ENCODE results near the gene ABCG1.

Gene ABCG1

DNA sequence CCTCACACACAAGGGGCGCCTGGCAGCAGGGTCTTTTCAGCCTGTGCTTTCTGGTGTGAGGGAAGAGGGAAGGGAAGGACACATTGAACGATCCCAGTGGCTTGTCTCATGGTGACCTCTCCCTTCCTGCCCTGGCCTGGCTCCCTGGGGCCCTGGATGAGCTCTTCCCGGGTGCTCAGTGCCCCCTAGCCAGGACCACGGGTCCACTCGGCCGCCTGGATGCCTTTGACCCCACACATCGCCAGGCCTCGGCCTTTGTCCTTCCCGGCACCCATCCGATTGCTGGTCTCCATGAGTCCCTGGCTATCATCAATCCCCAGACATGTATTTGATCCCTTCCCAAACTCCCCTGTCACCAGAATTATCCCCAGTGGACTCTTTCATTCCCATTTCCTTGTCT, 102.3 kb downstream of the ABCG1 start:
- H2AFZ ChIP-seq (ENCODE audit: low read depth): no peak overlapping the region
- H3K79me2 ChIP-seq (ENCODE audit: insufficient read depth, low read depth): no peaks in the 10 kb centered on the region

GRCh38 chr21:42321845-42322244, 102.9 kb downstream of the ABCG1 start:
- no peaks in the 10 kb centered on the region; the same call in 1 of the 2 replicates for H3K27me3 ChIP-seq (ENCODE audit: insufficient read depth, low read depth)
- no peaks in the 10 kb centered on the region for H3K79me2 ChIP-seq (ENCODE audit: insufficient read depth, low read depth)
- H3K9ac ChIP-seq: no peak overlapping the region
- no peaks in the 10 kb centered on the region for H3K36me3 ChIP-seq (ENCODE audit: insufficient read depth)
- TF ChIP-seq CTCF (conservative IDR thresholded peaks at IDR 0.05; ENCODE audit: low read depth, low read length): no peak
- no peak overlapping the region for H3K4me2 ChIP-seq
- H4K20me1 ChIP-seq (ENCODE audit: insufficient read depth): no peaks in the 10 kb centered on the region
- H3K4me1 ChIP-seq (ENCODE audit: low read depth, poor library complexity, severe bottlenecking): no peaks in the 10 kb centered on the region
- no peak overlapping the region for H3K27ac ChIP-seq
- no peak overlapping the region for H3K4me3 ChIP-seq (IDR thresholded peaks at IDR 0.05; ENCODE audit: insufficient read depth, low read depth, low read length)
- H2AFZ ChIP-seq (ENCODE audit: low read depth): no peak overlapping the region

More for the DNA sequence above, 102.3 kb downstream of the ABCG1 start:
- Histone ChIP-seq H3K27me3 (ENCODE audit: insufficient read depth, low read depth) (peaks cover 3% of the 10 kb centered on the region; the same call in 1 of the 2 replicates), H3K9ac (no peak overlapping the region), H3K27ac (no peak overlapping the region), H4K20me1 (ENCODE audit: insufficient read depth) (no peaks in the 10 kb centered on the region), H3K4me3 (IDR thresholded peaks at IDR 0.05; ENCODE audit: insufficient read depth, low read depth, low read length) (no peak overlapping the region), H3K4me1 (ENCODE audit: low read depth, poor library complexity, severe bottlenecking) (no peaks in the 10 kb centered on the region), H3K4me2 (no peak overlapping the region), H3K36me3 (ENCODE audit: insufficient read depth) (no peaks in the 10 kb centered on the region)
- no peak for TF ChIP-seq CTCF (conservative IDR thresholded peaks at IDR 0.05; ENCODE audit: low read depth, low read length)

- H3K4me3 ChIP-seq (IDR thresholded peaks at IDR 0.05; ENCODE audit: insufficient read depth, low read depth, low read length): no peak overlapping the region
- H3K9ac ChIP-seq: no peak overlapping the region
- no peak overlapping the region for H3K4me2 ChIP-seq
- H2AFZ ChIP-seq (ENCODE audit: low read depth): no peak overlapping the region
- no peaks in the 10 kb centered on the region for H4K20me1 ChIP-seq (ENCODE audit: insufficient read depth)
- no peak overlapping the region for H3K27ac ChIP-seq
- no peaks in the 10 kb centered on the region for H3K79me2 ChIP-seq (ENCODE audit: insufficient read depth, low read depth)
- H3K36me3 ChIP-seq (ENCODE audit: insufficient read depth): no peaks in the 10 kb centered on the region
- no peak for TF ChIP-seq CTCF (conservative IDR thresholded peaks at IDR 0.05; ENCODE audit: low read depth, low read length)
- H3K27me3 ChIP-seq (ENCODE audit: insufficient read depth, low read depth): no peaks in the 10 kb centered on the region; the same call in 1 of the 2 replicates
- no peaks in the 10 kb centered on the region for H3K4me1 ChIP-seq (ENCODE audit: low read depth, poor library complexity, severe bottlenecking)
Observed at GRCh38 chr21:42324896-42325295, 106.0 kb downstream of the ABCG1 start.

- Histone ChIP-seq H3K4me3 (IDR thresholded peaks at IDR 0.05; ENCODE audit: insufficient read depth, low read depth, low read length) (no peak overlapping the region), H3K4me1 (ENCODE audit: low read depth, poor library complexity, severe bottlenecking) (no peaks in the 10 kb centered on the region), H3K9ac (no peak overlapping the region), H3K27ac (no peak overlapping the region), H3K4me2 (no peak overlapping the region), H2AFZ (ENCODE audit: low read depth) (no peak overlapping the region), H3K36me3 (ENCODE audit: insufficient read depth) (no peaks in the 10 kb centered on the region), H3K79me2 (ENCODE audit: insufficient read depth, low read depth) (no peaks in the 10 kb centered on the region), H4K20me1 (ENCODE audit: insufficient read depth) (no peaks in the 10 kb centered on the region), H3K27me3 (ENCODE audit: insufficient read depth, low read depth) (no peaks in the 10 kb centered on the region; the same call in 1 of the 2 replicates)
- no peak for TF ChIP-seq CTCF (conservative IDR thresholded peaks at IDR 0.05; ENCODE audit: low read depth, low read length)
Observed at GRCh38 chr21:42330380-42331371, 111.7 kb downstream of the ABCG1 start.

Measured in KMS-11 (cell line).